Stimulated activated CD8-positive, alpha-beta memory T cell treated with anti-CD3 and anti-CD28 coated beads, Interleukin-4, amount 100 ng/mL, for 24 hours (primary cell): ENCODE measurements around the gene IGF1R.

Experiments
- DNase-seq: peaks from one replicate; pipeline ENCODE4 v3.0.0-alpha.2; 2020; ENCODE audit warnings: low read depth

The IGF1R gene

GRCh38 chr15:98830034-98830634 is 181.8 kb downstream of the IGF1R start:
- DNase-seq: no peak

DNA sequence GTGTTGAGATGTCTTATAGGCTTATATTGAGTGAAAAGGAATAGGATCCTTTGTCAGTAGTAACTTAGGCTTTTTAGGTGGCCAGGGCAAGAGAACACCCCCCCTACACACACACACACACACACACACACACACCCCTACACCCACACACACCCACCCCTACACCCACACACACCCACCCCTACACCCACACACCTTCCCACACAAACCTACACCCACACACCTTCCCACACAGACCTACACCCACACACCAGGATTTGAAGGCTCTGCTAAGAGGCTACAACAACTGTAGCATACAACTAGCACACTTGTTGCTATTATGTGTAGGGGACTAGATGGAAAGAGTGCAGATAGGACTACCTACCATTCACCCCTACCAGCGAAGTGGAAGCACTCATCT is 186.6 kb downstream of the IGF1R start:
- no peak for DNase-seq

DNA sequence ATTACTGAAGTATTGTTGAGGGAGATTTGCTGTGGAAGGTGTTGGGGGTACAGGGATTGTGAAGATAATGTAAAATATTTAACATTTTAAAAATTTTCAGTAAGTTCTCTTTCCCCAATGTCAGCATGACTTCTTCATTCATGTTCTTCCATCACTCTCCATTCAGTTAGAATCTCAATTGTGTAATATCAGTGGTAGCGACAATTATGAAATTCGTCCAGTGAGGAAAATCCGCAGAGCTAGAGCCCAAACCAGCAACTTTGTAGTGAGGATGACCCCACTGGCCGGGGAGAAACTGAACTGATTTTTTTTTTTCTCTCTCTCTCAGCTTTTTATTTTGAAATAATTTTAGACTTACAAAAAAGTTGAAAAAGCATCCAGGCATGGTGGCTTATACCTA is 187.5 kb downstream of the IGF1R start:
- DNase-seq: no peak

GRCh38 chr15:98838387-98839259 is 190.3 kb downstream of the IGF1R start:
- no peak for DNase-seq

DNA sequence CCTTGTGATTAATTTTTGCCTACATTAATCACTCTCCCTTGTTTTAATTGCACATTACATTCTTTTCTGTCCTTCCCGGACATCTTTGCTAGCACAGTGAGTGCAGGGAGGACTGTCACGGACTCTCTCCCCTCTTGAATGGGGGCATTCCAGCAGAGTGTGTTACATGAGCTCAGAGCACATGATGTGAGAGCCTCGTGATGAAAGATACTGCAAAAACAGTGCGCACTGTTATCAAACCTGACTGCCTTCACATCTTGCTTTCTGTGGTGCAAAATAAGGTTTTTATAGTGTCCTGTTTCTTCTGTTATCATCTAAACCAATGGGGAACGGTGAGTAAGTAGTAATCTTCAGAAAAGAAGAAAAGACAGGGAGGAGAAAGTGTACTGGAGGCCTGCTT is 191.7 kb downstream of the IGF1R start:
- DNase-seq: no peak

- no peak for DNase-seq
These were observed 193.2 kb downstream of the IGF1R start for GRCh38 chr15:98841419-98841970.

DNA sequence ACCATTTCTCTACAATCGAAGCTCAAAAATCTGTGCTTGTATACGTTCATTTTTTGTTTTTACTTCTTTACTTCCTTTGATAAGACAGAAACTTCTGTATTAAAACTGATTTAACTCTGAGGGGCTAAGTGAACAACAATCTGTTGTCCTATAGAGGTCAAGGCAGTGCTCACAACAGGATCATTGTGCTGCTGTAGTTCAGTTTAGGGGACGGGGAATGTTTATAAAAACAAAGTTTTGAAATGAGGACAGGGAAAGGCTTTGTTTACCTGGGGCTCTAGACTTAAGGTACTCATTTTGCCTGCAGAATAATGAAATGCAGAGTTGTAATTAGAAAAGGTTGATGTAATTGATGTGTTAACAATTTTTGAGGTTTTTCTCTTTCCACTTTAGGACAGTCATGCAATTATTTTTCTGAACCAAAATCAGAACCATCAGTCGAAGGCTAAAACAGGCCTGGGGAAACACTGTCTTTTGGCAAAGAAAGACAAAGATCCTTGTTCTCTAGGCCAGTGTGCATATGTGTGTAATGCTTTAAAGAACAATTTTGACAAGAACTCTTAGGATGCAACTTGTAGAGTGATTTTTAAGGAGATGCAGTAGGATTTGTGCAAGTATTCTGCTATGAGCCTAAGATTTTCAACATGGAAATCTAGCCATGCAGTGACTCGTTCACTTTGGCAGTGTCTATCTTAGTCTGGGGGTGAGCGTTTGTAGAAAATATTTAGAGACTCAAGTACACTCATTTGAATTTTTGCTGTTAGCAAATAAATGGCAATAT is 194.0 kb downstream of the IGF1R start:
- no peak for DNase-seq

- no peak for DNase-seq
These were observed 194.6 kb downstream of the IGF1R start for GRCh38 chr15:98842973-98843285.

GRCh38 chr15:98843844-98844243 is 195.5 kb downstream of the IGF1R start:
- no peak for DNase-seq

DNA sequence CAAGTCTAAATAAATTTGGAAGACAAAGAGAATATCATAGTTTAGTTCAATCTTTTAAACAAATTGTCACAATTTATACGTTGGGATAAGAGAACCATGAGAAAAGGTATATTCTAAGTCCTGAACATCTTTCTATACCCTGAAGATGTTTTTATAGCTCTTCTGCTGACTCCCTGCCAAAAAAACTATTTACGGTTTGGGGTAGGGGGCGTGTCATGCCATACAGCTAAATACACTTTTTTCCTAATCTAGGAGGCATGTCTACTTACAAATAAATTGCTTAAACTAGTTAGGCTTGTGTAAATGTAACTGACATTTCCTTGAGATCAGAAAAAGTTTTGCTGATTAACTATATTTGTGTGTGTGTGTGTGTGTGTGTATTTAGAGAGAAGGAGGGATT is 195.9 kb downstream of the IGF1R start:
- DNase-seq: no peak

DNA sequence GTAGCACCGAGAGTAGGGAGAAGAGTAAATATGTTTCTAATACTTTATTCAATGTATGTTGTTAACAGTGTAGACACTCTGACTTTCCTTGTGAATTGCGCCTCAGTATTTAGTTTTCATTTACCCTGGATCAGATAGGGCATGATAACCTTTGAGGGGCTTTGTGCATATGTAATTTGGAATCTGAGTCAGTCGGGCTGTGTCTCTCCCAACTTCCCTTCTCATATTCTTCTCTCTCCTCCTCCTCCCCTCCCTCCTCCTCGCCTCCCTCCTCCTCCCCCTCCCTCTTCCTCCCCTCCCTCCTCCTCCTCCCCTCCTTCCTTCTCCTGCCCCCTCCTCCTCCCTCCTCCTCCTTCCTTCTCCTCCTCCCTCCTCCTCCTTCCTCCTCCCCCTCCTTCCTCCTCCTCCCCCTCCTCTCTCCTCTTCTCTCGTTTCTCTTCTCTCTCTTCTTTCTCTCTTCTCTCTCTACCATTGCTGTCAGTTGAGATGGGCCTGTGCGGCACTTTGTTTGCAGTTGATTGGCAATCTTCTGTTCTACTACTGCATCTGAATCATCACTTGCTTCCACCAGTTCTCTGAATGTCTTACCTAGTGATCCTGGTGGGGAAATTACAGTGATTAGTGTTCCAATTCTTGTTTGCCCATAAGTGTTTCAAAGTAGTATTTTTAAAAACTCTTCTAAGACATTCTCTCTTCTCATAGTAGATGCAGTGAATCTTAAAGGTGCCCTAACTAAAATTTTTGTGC is 197.0 kb downstream of the IGF1R start:
- no peak for DNase-seq

GRCh38 chr15:98850961-98851572 is 202.7 kb downstream of the IGF1R start:
- DNase-seq: peak; percentile 47

DNA sequence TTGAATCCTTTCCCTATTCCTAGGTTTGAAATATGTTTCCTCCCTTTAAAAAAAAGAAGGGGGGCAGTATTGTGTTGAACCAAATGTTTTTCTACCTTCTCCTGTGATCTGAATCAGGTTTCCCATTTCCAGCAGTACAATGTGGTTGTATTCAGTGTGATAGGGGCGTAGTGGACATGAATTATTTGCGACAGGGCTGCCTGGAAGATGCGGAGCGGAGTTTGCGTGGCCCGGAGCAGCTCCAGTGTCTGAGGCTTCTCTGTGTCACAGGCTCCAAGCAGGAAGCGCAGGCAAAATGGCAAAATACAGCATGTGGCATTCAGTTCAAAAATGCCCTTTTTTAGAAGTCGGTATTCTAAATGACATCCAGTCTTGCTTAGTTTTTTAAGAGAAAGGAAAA is 204.8 kb downstream of the IGF1R start:
- DNase-seq: peak; percentile 60

GRCh38 chr15:98853617-98854420 is 205.5 kb downstream of the IGF1R start:
- DNase-seq: no peak

DNA sequence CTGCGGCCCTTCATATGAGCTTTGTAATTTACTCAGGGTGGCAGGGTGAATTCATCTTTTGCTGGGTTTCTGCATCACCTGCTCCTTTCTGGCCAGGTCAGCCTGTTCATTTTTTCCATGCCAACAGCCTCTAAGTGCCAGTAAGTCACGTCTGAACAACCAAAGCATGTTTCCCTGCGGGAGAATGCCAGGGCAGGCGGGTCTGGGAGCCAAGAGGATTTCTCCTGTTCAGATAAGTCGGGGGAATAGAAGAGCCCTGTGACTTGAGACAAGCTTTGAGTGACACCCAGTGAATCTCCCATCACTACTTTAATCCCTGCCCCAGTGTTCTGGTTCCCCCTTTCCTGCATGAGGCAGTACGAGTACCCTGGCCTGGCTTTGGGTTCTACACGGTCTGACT is 206.2 kb downstream of the IGF1R start:
- no peak for DNase-seq

GRCh38 chr15:98855067-98855814 is 206.9 kb downstream of the IGF1R start:
- no peak for DNase-seq

DNA sequence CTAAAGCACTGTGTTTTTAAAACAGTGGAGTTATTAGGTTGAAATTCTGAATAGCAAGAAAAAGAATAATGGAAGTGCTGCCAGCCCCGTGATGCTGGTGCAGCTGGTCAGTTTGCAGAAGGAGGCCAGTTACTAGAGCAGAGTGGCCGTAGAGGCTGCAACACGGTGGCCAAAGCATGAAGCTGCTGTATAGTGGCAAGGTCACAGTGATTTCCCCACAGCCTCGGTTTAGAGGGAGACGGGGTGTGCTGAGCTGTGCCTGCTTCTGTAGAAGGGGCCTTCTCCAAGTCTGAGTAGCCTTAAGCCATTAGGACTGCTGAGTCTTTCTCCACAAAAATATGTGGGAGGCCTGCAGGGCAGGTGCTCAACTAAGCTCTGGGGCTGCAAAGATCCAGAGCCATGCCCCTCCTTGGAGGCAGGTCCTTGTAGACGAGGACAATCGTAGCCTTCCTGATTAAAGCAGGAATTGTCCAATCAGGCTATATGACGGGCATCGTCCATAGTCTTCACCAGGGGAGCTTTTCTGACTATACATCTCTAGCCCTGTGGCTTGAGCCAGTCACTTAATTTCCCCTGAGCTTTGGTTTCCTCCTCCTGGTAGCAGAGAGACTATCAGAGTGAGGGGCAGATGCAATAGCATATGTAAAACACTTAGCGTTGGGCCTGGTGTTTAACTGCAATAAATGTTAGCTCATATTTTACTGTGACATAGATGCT is 207.6 kb downstream of the IGF1R start:
- DNase-seq: no peak

- DNase-seq: no peak
These were observed 208.2 kb downstream of the IGF1R start for GRCh38 chr15:98856532-98856907.

GRCh38 chr15:98858610-98859023 is 210.3 kb downstream of the IGF1R start:
- no peak for DNase-seq
